ENCODE data around the gene LYAR.

The LYAR gene

DNA sequence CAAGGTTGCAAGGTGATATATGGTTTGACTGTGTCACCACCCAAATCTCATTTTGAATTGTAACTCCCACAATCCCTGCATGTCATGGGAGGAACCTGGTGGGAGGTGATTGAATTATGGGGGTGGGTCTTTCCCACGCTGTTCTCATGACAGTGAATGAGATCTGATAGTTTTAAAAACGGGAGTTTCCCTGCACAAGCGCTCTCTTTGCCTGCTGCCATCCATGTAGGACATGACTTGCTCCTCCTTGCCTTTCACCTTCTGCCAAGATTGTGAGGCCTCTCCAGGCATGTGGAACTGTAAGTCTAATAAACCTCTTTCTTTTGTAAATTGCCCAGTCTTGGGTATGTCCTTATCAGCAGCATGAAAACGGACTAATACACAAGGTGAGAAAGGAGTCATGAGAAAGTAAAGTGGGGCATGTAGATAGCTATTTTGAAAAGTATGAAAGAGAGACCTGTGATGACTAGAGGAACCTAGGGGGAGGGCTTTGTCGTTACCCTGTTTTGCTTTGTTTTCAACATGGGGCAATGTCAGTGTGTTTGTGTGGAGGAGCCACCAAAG, 6.4 kb upstream of the LYAR start:
- ChIA-PET CTCF (no interaction called here), POLR2A (no interaction called here)
- H3K4me1 ChIP-seq (ENCODE audit: control insufficient read depth, insufficient read depth, low read length), result no peaks in the 10 kb centered on the region
- no peak for TF ChIP-seq ZBTB6 (tag by site-specific recombination; IDR thresholded peaks at IDR 0.05)
- TF ChIP-seq, protein P1, sequence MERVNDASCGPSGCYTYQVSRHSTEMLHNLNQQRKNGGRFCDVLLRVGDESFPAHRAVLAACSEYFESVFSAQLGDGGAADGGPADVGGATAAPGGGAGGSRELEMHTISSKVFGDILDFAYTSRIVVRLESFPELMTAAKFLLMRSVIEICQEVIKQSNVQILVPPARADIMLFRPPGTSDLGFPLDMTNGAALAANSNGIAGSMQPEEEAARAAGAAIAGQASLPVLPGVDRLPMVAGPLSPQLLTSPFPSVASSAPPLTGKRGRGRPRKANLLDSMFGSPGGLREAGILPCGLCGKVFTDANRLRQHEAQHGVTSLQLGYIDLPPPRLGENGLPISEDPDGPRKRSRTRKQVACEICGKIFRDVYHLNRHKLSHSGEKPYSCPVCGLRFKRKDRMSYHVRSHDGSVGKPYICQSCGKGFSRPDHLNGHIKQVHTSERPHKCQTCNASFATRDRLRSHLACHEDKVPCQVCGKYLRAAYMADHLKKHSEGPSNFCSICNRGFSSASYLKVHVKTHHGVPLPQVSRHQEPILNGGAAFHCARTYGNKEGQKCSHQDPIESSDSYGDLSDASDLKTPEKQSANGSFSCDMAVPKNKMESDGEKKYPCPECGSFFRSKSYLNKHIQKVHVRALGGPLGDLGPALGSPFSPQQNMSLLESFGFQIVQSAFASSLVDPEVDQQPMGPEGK (tag by site-specific recombination; IDR thresholded peaks at IDR 0.05), result no peak
- TF ChIP-seq ZSCAN23 (tag by site-specific recombination; IDR thresholded peaks at IDR 0.05), result no peak
- no peak for TF ChIP-seq ZBTB10 (tag by site-specific recombination; IDR thresholded peaks at IDR 0.05)
- no peak for TF ChIP-seq SP2 (tag by site-specific recombination; IDR thresholded peaks at IDR 0.05)
- no peak for TF ChIP-seq ZNF596 (tag by site-specific recombination; IDR thresholded peaks at IDR 0.05)
- TF ChIP-seq ZNF354C (tag by site-specific recombination; IDR thresholded peaks at IDR 0.05; ENCODE audit: borderline replicate concordance, low read depth), result no peak
- TF ChIP-seq ZNF335 (tag by site-specific recombination; conservative IDR thresholded peaks at IDR 0.05), result no peak
- no peak for TF ChIP-seq ZNF416 (tag by site-specific recombination; IDR thresholded peaks at IDR 0.05)
- no peak for TF ChIP-seq PRDM2 (tag by site-specific recombination; IDR thresholded peaks at IDR 0.05; ENCODE audit: borderline replicate concordance)
- TF ChIP-seq ZNF211 (tag by site-specific recombination; IDR thresholded peaks at IDR 0.05; ENCODE audit: low read depth), result no peak
- no peak for TF ChIP-seq PRDM1 (tag by site-specific recombination; IDR thresholded peaks at IDR 0.05)
- TF ChIP-seq KLF7 (tag by site-specific recombination; IDR thresholded peaks at IDR 0.05; ENCODE audit: borderline replicate concordance), result no peak
- H3K4me3 ChIP-seq (ENCODE audit: low read depth, low read length), result no peak overlapping the region
- H3K36me3 ChIP-seq (ENCODE audit: control insufficient read depth in 2 of 2, insufficient read depth in 1 of 2, low read length in 2 of 2), result peaks cover 0 to 18% of the 10 kb centered on the region in 2 experiments; a peak in 1 of 3 replicates
- no peaks in the 10 kb centered on the region for H3K9me3 ChIP-seq (ENCODE audit: control insufficient read depth, insufficient read depth, low read depth, low read length)
- H3K27ac ChIP-seq (ENCODE audit: extremely low read depth, low read depth, low read length), result no peak overlapping the region

Data from HEK293 (cell line).